Nephron progenitor cell (in vitro differentiated cells): Measurements from ENCODE around the gene PLD6.
A peak's percentile ranks its signal among the peaks of the same experiment; 100 is the strongest.

ENCODE experiments used
- DNase-seq: peaks from one replicate; pipeline ENCODE4 v3.0.0; 2021
- H3K27ac Mint-ChIP-seq: 2 replicates; pipeline ENCODE4 v1.8.0; 2021; ENCODE audit warnings: mild to moderate bottlenecking, moderate library complexity, mixed read lengths
- H3K27me3 Mint-ChIP-seq: 2 replicates; pipeline ENCODE4 v1.8.0; 2021; ENCODE audit warnings: mild to moderate bottlenecking, low read depth, mixed read lengths; ENCODE audit not compliant: poor library complexity
- H3K36me3 Mint-ChIP-seq: 2 replicates; pipeline ENCODE4 v1.8.0; 2021; ENCODE audit warnings: low read depth, mixed read lengths
- H3K4me1 Mint-ChIP-seq: 2 replicates; pipeline ENCODE4 v1.8.0; 2021; ENCODE audit warnings: mixed read lengths
- H3K4me3 Mint-ChIP-seq: 2 replicates; pipeline ENCODE4 v1.8.0; 2021; ENCODE audit warnings: mild to moderate bottlenecking, moderate library complexity, mixed read lengths
- H3K9me3 Mint-ChIP-seq: 2 replicates; pipeline ENCODE4 v1.8.0; 2021; ENCODE audit warnings: mild to moderate bottlenecking, moderate library complexity, mixed read lengths
- CTCF ChIP-seq: fragments of 200-600 bp; sonication (generic); IDR thresholded peaks from 2 replicates; pipeline ENCODE4 v1.5.0; 2021; ENCODE audit warnings: antibody characterized with exemption

Gene PLD6

GRCh38 chr17:17243163-17243562 is 37.0 kb upstream of the PLD6 start:
- no peak for TF ChIP-seq CTCF
- H3K9me3 Mint-ChIP-seq, result no peaks in the 10 kb centered on the region
- peaks cover 6% of the 10 kb centered on the region for H3K27me3 Mint-ChIP-seq
- no peak overlapping the region for H3K27ac Mint-ChIP-seq
- peaks cover 30% of the 10 kb centered on the region for H3K36me3 Mint-ChIP-seq
- no peak overlapping the region for H3K4me3 Mint-ChIP-seq
- DNase-seq, result no peak
- no peaks in the 10 kb centered on the region for H3K4me1 Mint-ChIP-seq

- Mint-ChIP-seq H3K9me3 (no peaks in the 10 kb centered on the region), H3K27me3 (peaks cover 6% of the 10 kb centered on the region), H3K4me1 (peaks cover 5% of the 10 kb centered on the region), H3K36me3 (peaks cover 26% of the 10 kb centered on the region), H3K4me3 (no peak overlapping the region), H3K27ac (no peak overlapping the region)
- no peak for TF ChIP-seq CTCF
- DNase-seq, result no peak
Measured at GRCh38 chr17:17242246-17242645, 36.1 kb upstream of the PLD6 start.

GRCh38 chr17:17241656-17242055 is 35.5 kb upstream of the PLD6 start:
- Mint-ChIP-seq H3K4me3 (no peak overlapping the region), H3K4me1 (peaks cover 6% of the 10 kb centered on the region), H3K27me3 (peaks cover 6% of the 10 kb centered on the region), H3K9me3 (no peaks in the 10 kb centered on the region), H3K36me3 (peaks cover 20% of the 10 kb centered on the region), H3K27ac (peak overlapping the region; percentile 5)
- no peak for DNase-seq
- TF ChIP-seq CTCF, result no peak

GRCh38 chr17:17239832-17240231 is 33.7 kb upstream of the PLD6 start:
- Mint-ChIP-seq H3K27ac (no peak overlapping the region), H3K36me3 (peaks cover 12% of the 10 kb centered on the region), H3K27me3 (peaks cover 6% of the 10 kb centered on the region), H3K9me3 (no peaks in the 10 kb centered on the region), H3K4me3 (peak overlapping the region; percentile 91), H3K4me1 (peaks cover 22% of the 10 kb centered on the region)
- no peak for TF ChIP-seq CTCF
- DNase-seq, result no peak

GRCh38 chr17:17237026-17237799 is 31.1 kb upstream of the PLD6 start, which contains the start of gene FLCN:
Gene FLCN, minus strand, starts transcription at chr17:17237168. Its CDS starts 9,031 bp downstream, at chr17:17228137.
- Mint-ChIP-seq H3K9me3 (no peaks in the 10 kb centered on the region), H3K27ac (peak within 1 kb of the TSS; percentile 100), H3K4me3 (peak within 1 kb of the TSS; percentile 91), H3K27me3 (peaks cover 6% of the 10 kb centered on the region), H3K36me3 (peaks cover 8% of the 10 kb centered on the region), H3K4me1 (peaks cover 31% of the 10 kb centered on the region)
- peak; percentile 81 for DNase-seq
- no peak for TF ChIP-seq CTCF
